Liver (tissue), 3 donors: ENCODE data around the gene CLCA1.

Experiments used
- FOXA1 ChIP-seq: IDR thresholded peaks from 2 replicates; pipeline ENCODE4 v1.6.1; 2016; ENCODE audit warnings: antibody characterized with exemption
- GABPA ChIP-seq, 2 donors: IDR thresholded peaks in 1 of 2; conservative IDR thresholded peaks in 1 of 2; 2 replicates each; pipeline ENCODE4 v1.6.1; 2016; ENCODE audit warnings: antibody characterized with exemption in 2 of 2, mild to moderate bottlenecking in 1 of 2, moderate library complexity in 1 of 2
- HNF4G ChIP-seq: IDR thresholded peaks from 2 replicates; pipeline ENCODE4 v1.6.1; 2016; ENCODE audit warnings: antibody characterized with exemption
- JUND ChIP-seq, 2 donors: IDR thresholded peaks; 2 replicates each; pipeline ENCODE4 v1.6.1; 2016; ENCODE audit warnings: antibody characterized with exemption in 2 of 2
- MAX ChIP-seq: IDR thresholded peaks from 2 replicates; pipeline ENCODE4 v1.6.1; 2016; ENCODE audit warnings: antibody characterized with exemption
- REST ChIP-seq: IDR thresholded peaks from 2 replicates; pipeline ENCODE4 v1.6.1; 2016; ENCODE audit warnings: antibody characterized with exemption, mild to moderate bottlenecking
- SP1 ChIP-seq: IDR thresholded peaks from 2 replicates; pipeline ENCODE4 v1.6.1; 2018; ENCODE audit warnings: antibody characterized with exemption, mild to moderate bottlenecking
- TAF1 ChIP-seq: conservative IDR thresholded peaks from 2 replicates; pipeline ENCODE4 v1.6.1; 2016; ENCODE audit warnings: antibody characterized with exemption, mild to moderate bottlenecking
- YY1 ChIP-seq: IDR thresholded peaks from 2 replicates; pipeline ENCODE4 v1.6.1; 2016; ENCODE audit warnings: antibody characterized with exemption, mild to moderate bottlenecking
- TF ChIP-seq, protein P1 (sequence below): fragments of 150-350 bp; IDR thresholded peaks from 2 replicates; pipeline ENCODE4 v1.5.1; 2017; ENCODE audit warnings: improper control_type of control experiment, low read depth, low read length; ENCODE audit not compliant: missing input control
- donor health status: healthy.
- donor health status: healthy.

DNA sequence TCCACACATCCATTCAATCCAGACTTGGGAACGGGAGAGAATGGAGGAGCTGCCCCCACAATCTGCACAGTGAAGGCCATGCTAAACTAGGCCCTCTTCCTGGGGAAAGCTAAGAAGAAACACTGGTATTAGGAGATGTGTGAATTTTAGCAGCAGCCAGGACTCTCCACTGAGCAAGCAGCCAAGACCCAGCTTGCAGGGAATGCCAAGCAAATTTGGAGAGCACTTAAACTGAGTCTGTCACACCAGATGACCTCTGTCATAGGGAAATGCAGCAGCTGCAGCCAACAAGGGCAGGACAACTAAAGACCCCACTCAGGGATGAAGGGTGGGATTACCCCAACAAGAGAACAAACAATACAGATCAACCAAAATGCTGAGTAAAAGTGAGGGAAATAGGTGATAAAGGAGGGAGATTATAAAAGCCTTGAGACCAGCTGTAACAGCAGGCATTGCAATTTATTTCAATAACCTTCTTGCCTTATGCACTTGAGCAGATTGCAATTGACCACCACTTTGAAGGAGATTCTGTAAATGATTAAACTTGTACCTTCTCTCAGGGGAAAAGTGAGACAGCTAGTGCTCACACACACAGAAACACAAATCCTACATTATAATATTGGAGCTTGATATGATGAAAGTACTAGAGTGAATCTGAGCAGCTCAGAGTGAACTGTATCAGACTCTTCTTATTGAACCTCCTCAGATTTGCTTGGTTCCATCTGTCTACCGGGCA lies 2.5 kb upstream of the CLCA1 start:
- TF ChIP-seq, protein P1, sequence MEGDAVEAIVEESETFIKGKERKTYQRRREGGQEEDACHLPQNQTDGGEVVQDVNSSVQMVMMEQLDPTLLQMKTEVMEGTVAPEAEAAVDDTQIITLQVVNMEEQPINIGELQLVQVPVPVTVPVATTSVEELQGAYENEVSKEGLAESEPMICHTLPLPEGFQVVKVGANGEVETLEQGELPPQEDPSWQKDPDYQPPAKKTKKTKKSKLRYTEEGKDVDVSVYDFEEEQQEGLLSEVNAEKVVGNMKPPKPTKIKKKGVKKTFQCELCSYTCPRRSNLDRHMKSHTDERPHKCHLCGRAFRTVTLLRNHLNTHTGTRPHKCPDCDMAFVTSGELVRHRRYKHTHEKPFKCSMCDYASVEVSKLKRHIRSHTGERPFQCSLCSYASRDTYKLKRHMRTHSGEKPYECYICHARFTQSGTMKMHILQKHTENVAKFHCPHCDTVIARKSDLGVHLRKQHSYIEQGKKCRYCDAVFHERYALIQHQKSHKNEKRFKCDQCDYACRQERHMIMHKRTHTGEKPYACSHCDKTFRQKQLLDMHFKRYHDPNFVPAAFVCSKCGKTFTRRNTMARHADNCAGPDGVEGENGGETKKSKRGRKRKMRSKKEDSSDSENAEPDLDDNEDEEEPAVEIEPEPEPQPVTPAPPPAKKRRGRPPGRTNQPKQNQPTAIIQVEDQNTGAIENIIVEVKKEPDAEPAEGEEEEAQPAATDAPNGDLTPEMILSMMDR, result no peak
- no peak for TF ChIP-seq GABPA (IDR thresholded peaks at IDR 0.05 in 1 of 2, conservative IDR thresholded peaks at IDR 0.05 in 1 of 2)
- TF ChIP-seq REST, result no peak
- no peak for TF ChIP-seq JUND (IDR thresholded peaks at IDR 0.05)
- no peak for TF ChIP-seq SP1
- no peak for TF ChIP-seq YY1
- no peak for TF ChIP-seq HNF4G
- no peak for TF ChIP-seq FOXA1
- no peak for TF ChIP-seq TAF1
- no peak for TF ChIP-seq MAX
